HEK293 (cell line): ENCODE data around the gene HSP90AA1.

Experiments used
- REST ChIP-seq: fragments of 450-650 bp; formaldehyde crosslinking; IDR thresholded peaks from 2 replicates; pipeline ENCODE4 v1.5.1; 2016; ENCODE audit warnings: missing biosample characterization, missing genetic modification characterization
- SP2 ChIP-seq: fragments of 450-650 bp; formaldehyde crosslinking; IDR thresholded peaks from 2 replicates; pipeline ENCODE4 v1.5.1; 2016; ENCODE audit warnings: missing biosample characterization, missing genetic modification characterization
- ZNF488 ChIP-seq: fragments of 450-650 bp; formaldehyde crosslinking; IDR thresholded peaks from 2 replicates; pipeline ENCODE4 v1.5.1; 2016; ENCODE audit warnings: missing biosample characterization, missing genetic modification characterization
- ZNF518A ChIP-seq: fragments of 450-650 bp; formaldehyde crosslinking; conservative IDR thresholded peaks from 2 replicates; pipeline ENCODE4 v1.5.1; 2016; ENCODE audit warnings: low read depth, missing biosample characterization, missing genetic modification characterization
- ZNF777 ChIP-seq: fragments of 450-650 bp; formaldehyde crosslinking; IDR thresholded peaks from 2 replicates; pipeline ENCODE4 v1.5.1; 2017; ENCODE audit warnings: missing biosample characterization, missing genetic modification characterization, borderline replicate concordance
- TF ChIP-seq, protein P1 (sequence below): fragments of 450-650 bp; formaldehyde crosslinking; IDR thresholded peaks from 2 replicates; pipeline ENCODE4 v1.5.1; 2016; ENCODE audit warnings: missing biosample characterization, missing genetic modification characterization

DNA sequence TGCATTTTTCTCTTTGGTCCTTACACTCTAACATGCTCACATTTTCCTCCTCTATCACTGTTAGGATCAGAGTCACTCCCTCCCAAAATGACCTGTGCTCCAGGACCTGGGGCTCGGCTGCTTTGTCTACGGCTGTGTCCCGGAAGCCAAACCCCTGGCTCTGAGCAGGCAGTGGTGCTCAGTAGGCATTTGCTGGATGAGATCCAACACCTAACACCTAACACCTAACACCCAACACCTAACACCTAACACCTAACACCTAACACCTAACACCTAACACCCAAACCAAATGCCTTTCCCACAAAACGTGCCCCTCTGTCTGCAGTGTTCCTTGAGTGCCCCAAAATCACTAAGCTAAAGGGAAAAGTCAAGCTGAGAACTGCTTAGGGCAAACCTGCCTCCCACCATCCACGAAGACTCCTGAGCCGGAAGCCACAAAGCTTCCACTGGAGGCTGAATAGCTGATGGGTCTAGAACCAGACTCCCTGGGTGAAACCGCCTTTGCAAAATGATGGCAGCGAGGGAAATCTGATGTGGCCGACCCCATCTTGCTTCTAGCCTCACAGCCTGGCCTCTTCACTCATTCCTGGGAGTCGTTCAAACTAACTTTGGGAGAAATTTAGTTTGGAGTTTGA, 29.2 kb downstream of the HSP90AA1 start:
- TF ChIP-seq, protein P1, sequence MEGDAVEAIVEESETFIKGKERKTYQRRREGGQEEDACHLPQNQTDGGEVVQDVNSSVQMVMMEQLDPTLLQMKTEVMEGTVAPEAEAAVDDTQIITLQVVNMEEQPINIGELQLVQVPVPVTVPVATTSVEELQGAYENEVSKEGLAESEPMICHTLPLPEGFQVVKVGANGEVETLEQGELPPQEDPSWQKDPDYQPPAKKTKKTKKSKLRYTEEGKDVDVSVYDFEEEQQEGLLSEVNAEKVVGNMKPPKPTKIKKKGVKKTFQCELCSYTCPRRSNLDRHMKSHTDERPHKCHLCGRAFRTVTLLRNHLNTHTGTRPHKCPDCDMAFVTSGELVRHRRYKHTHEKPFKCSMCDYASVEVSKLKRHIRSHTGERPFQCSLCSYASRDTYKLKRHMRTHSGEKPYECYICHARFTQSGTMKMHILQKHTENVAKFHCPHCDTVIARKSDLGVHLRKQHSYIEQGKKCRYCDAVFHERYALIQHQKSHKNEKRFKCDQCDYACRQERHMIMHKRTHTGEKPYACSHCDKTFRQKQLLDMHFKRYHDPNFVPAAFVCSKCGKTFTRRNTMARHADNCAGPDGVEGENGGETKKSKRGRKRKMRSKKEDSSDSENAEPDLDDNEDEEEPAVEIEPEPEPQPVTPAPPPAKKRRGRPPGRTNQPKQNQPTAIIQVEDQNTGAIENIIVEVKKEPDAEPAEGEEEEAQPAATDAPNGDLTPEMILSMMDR, result no peak
- TF ChIP-seq ZNF488 (tag by site-specific recombination) (no peak), REST (tag by site-specific recombination) (no peak), ZNF777 (tag by site-specific recombination) (no peak), SP2 (tag by site-specific recombination) (no peak), ZNF518A (no peak)
